ENCODE measurements around the gene DRD2.

GRCh38 chr11:113435190-113435968 is 39.8 kb downstream of the DRD2 start:
- TF ChIP-seq CTCF (conservative IDR thresholded peaks at IDR 0.05; ENCODE audit: low read length): no peak
- no peak for TF ChIP-seq EZH2phosphoT487 (IDR thresholded peaks at IDR 0.05; ENCODE audit: borderline replicate concordance, low read depth, low read length)

Data from OCI-LY7 (cell line).